HG03439 (cell line): ENCODE measurements around the gene DENND2D.
A peak's percentile ranks its signal among the peaks of the same experiment; 100 is the strongest.

ENCODE experiments used
- ATAC-seq: cut with Tn5 transposase; IDR thresholded peaks from one replicate; pipeline ENCODE4 v1.9.1; 2021; ENCODE audit warnings: mild to moderate bottlenecking, moderate library complexity; ENCODE audit not compliant: unreplicated experiment

Gene DENND2D

GRCh38 chr1:111139956-111140679 lies 60.3 kb downstream of the DENND2D start, which contains the start of the genes CEPT1 and DRAM2:
Gene CEPT1 (plus strand): TSS chr1:111140223. CDS start chr1:111147715, 7,492 bp downstream.
Gene DRAM2 (minus strand): TSS chr1:111140093. CDS start chr1:111131554, 8,539 bp downstream.
- peak; percentile 73 for ATAC-seq

- peak; percentile 30 for ATAC-seq
Observed at GRCh38 chr1:111139324-111139955, 61.0 kb downstream of the DENND2D start.
